SU-DHL-6 (cell line): Measurements from ENCODE around the gene SFI1.

Experiments used
- H2AFZ ChIP-seq: fragments of 200-600 bp; sonication (generic); 2 replicates; pipeline ENCODE4 v1.6.1; 2014; ENCODE audit warnings: low read depth, mild to moderate bottlenecking, moderate library complexity, mixed read lengths, antibody characterized with exemption, low read length; ENCODE audit not compliant: severe bottlenecking
- H3F3A ChIP-seq: fragments of 200-600 bp; shearing (Covaris generic); 2 replicates; pipeline ENCODE4 v1.6.0; 2016; ENCODE audit warnings: antibody characterized with exemption, mild to moderate bottlenecking; ENCODE audit not compliant: insufficient read depth
- H3K27ac ChIP-seq: fragments of 200-600 bp; sonication (generic); 2 replicates; pipeline ENCODE4 v1.5.1; 2016; ENCODE audit warnings: low read depth, mild to moderate bottlenecking, low read length, moderate library complexity, mixed read lengths
- H3K27me3 ChIP-seq: fragments of 200-600 bp; sonication (generic), shearing (Covaris generic); 2 replicates; pipeline ENCODE4 v1.6.0; 2014; ENCODE audit warnings: mild to moderate bottlenecking, low read length
- H3K36me3 ChIP-seq: fragments of 200-600 bp; sonication (generic); 2 replicates; pipeline ENCODE4 v1.6.1; 2014; ENCODE audit warnings: mild to moderate bottlenecking, low read length, mixed read lengths
- H3K4me2 ChIP-seq: fragments of 300-600, 200-600 bp; shearing (Covaris generic), sonication (generic); 2 replicates; pipeline ENCODE4 v1.6.0; 2014; ENCODE audit warnings: low read length, low read depth, mild to moderate bottlenecking; ENCODE audit not compliant: poor library complexity, severe bottlenecking
- H3K4me3 ChIP-seq: fragments of 200-600 bp; sonication (generic); 2 replicates; pipeline ENCODE4 v1.5.1; 2014; ENCODE audit warnings: antibody characterized with exemption, low read length, mild to moderate bottlenecking, mixed read lengths; ENCODE audit not compliant: insufficient read depth, poor library complexity, severe bottlenecking
- H3K79me2 ChIP-seq: fragments of 200-600 bp; sonication (generic); 2 replicates; pipeline ENCODE4 v1.6.1; 2014; ENCODE audit warnings: mild to moderate bottlenecking, low read length, moderate library complexity; ENCODE audit not compliant: insufficient read depth
- H3K9ac ChIP-seq: fragments of 200-600 bp; sonication (generic); 2 replicates; pipeline ENCODE4 v1.7.0; 2014; ENCODE audit warnings: mild to moderate bottlenecking, low read length
- H3K9me2 ChIP-seq: fragments of 200-600 bp; sonication (generic); replicated peaks from 2 replicates; pipeline ENCODE4 v1.6.1; 2014; ENCODE audit warnings: low read length; ENCODE audit not compliant: insufficient read depth
- H3K9me3 ChIP-seq: fragments of 200-600 bp; sonication (generic); 2 replicates; pipeline ENCODE4 v1.6.1; 2014; ENCODE audit warnings: low read length, mixed read lengths; ENCODE audit not compliant: insufficient read depth
- H4K20me1 ChIP-seq: fragments of 200-600 bp; sonication (generic); 2 replicates; pipeline ENCODE4 v1.6.1; 2014; ENCODE audit warnings: low read depth, mild to moderate bottlenecking, antibody characterized with exemption, low read length, moderate library complexity, mixed read lengths
- EZH2phosphoT487 ChIP-seq: fragments of 200-600 bp; sonication (generic), shearing (Covaris generic); conservative IDR thresholded peaks from 2 replicates; pipeline ENCODE4 v1.6.1; 2018; ENCODE audit warnings: mild to moderate bottlenecking, antibody characterized with exemption, low read length, moderate library complexity, mixed read lengths
- TF ChIP-seq, protein P1 (sequence below): fragments of 200-600 bp; sonication (generic); IDR thresholded peaks from one replicate; pipeline ENCODE4 v1.5.1; 2017; ENCODE audit warnings: antibody characterized with exemption, mild to moderate bottlenecking, low read length, moderate library complexity; ENCODE audit not compliant: insufficient read depth, poor library complexity, severe bottlenecking

SFI1 gene

DNA sequence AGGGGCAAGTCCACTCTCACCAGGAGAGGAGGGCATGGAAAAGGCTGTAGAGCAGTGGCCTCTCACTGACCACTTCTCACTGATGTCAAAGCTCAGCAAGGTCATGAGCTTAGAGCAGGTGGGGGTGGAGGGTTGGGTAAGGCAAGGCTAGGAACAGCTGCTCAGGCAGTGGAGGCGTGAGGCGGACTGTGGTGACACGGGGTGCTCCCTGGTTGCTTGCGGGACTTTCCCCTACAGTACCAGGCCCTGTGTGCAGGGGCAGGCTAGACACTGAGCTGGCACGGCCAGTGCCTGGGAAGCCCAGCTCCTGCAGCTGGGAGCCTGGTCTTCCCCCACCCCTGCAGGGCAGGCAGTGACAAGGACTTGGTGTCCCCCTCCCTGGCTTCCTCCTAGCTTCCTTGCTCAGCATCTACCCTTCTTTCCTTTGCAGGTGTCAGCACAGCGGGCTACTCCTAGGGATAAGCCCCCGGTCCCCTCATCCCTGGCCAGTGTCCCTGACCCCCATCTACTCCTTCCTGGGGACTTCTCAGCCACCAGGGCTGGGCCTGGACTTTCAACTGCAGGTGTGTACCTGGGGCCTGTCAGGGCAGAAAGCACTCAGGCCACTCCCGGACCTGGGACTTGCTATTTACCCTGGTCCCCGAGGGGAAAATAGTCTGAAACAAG, 120.1 kb downstream of the SFI1 start:
- no peaks in the 10 kb centered on the region for H3K36me3 ChIP-seq
- no peaks in the 10 kb centered on the region for H3K9me3 ChIP-seq
- peaks cover 12% of the 10 kb centered on the region for H3F3A ChIP-seq
- no peak overlapping the region for H3K4me3 ChIP-seq
- no peaks in the 10 kb centered on the region for H4K20me1 ChIP-seq
- no peak for TF ChIP-seq EZH2phosphoT487
- TF ChIP-seq, protein P1, sequence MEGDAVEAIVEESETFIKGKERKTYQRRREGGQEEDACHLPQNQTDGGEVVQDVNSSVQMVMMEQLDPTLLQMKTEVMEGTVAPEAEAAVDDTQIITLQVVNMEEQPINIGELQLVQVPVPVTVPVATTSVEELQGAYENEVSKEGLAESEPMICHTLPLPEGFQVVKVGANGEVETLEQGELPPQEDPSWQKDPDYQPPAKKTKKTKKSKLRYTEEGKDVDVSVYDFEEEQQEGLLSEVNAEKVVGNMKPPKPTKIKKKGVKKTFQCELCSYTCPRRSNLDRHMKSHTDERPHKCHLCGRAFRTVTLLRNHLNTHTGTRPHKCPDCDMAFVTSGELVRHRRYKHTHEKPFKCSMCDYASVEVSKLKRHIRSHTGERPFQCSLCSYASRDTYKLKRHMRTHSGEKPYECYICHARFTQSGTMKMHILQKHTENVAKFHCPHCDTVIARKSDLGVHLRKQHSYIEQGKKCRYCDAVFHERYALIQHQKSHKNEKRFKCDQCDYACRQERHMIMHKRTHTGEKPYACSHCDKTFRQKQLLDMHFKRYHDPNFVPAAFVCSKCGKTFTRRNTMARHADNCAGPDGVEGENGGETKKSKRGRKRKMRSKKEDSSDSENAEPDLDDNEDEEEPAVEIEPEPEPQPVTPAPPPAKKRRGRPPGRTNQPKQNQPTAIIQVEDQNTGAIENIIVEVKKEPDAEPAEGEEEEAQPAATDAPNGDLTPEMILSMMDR: no peak
- no peak overlapping the region for H3K4me2 ChIP-seq
- peak overlapping the region; percentile 51 for H3K27ac ChIP-seq
- H3K9me2 ChIP-seq: no peaks in the 10 kb centered on the region
- H2AFZ ChIP-seq: no peak overlapping the region
- H3K27me3 ChIP-seq: no peaks in the 10 kb centered on the region
- no peak overlapping the region for H3K9ac ChIP-seq
- no peaks in the 10 kb centered on the region for H3K79me2 ChIP-seq

DNA sequence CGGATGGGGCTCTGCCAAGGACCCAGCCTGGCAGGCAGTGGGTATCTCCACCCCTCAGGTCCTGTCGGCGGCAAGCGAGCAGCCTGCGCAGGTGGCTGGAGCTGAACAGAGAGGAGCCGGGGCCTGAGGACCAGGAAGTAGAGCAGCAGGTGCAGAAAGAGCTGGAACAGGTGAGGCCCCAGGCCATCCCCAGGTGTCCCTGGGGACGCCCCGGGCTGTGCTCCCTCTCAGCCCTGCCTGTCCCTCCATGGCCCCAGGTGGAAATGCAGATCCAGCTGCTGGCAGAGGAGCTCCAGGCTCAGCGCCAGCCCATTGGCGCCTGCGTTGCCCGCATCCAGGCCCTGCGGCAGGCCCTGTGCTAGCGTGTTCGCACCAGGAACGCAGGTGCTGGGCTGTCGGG, 121.7 kb downstream of the SFI1 start:
- no peaks in the 10 kb centered on the region for H4K20me1 ChIP-seq
- H3K4me3 ChIP-seq: no peak overlapping the region
- H3K9me3 ChIP-seq: no peaks in the 10 kb centered on the region
- H3K9me2 ChIP-seq: no peaks in the 10 kb centered on the region
- H2AFZ ChIP-seq: no peak overlapping the region
- H3K79me2 ChIP-seq: no peaks in the 10 kb centered on the region; the same call in none of the 2 replicates
- no peaks in the 10 kb centered on the region for H3K36me3 ChIP-seq
- no peak overlapping the region for H3K4me2 ChIP-seq
- H3K27ac ChIP-seq: peak overlapping the region; percentile 55
- no peaks in the 10 kb centered on the region for H3K27me3 ChIP-seq
- H3K9ac ChIP-seq: no peak overlapping the region
- peaks cover 12% of the 10 kb centered on the region for H3F3A ChIP-seq
- TF ChIP-seq, protein P1: no peak
- TF ChIP-seq EZH2phosphoT487: no peak

DNA sequence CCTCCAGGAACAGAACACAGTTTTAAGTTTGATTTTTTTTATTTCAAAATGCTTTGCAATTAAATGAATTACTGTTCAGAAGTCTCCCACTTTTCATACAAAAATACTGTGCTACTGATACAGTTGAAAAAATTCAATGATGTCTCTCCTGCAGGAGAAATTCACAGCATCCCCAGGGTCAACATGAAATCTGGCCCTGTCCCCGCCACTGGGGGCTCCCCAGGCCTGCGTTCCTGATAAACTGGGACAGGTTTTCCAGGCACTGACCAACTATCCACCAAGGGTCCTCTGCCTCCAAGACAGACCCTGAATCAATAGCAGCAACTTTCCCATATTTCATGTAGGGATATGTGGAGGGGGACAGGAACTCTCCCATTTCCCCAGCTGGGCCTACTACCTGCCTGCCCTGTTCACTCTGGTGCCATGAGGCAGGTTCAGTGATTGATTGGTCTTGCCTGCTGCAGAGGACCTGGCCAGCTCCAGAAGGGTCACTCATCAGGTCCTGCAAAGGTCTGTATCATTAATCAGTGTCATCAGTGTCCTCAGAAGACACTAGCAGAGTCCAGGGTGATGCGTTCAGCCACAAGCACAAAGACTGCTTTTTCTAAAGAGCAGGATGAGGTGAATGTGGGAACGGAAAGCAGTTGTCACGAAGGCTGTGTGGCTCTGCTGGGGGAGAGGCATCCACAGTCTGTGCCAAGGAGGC, 122.3 kb downstream of the SFI1 start:
- Histone ChIP-seq H3K4me3 (no peak overlapping the region), H3K27ac (peak overlapping the region; percentile 55), H3K27me3 (no peaks in the 10 kb centered on the region), H3K9me3 (no peaks in the 10 kb centered on the region), H3K9ac (no peak overlapping the region), H3F3A (peaks cover 12% of the 10 kb centered on the region), H3K79me2 (no peaks in the 10 kb centered on the region; the same call in none of the 2 replicates), H3K36me3 (no peaks in the 10 kb centered on the region), H3K9me2 (no peaks in the 10 kb centered on the region), H4K20me1 (no peaks in the 10 kb centered on the region), H3K4me2 (no peak overlapping the region), H2AFZ (no peak overlapping the region)
- no peak for TF ChIP-seq EZH2phosphoT487
- TF ChIP-seq, protein P1: no peak
